Vagina (tissue), 2 donors: ENCODE data around the gene C2orf42.

Source experiments
- CTCF ChIP-seq, 3 experiments: fragments of 450-650 bp in 2 of 3; fragments of 200-600 bp in 1 of 3; sonication (generic) in 1 of 3; IDR thresholded peaks; one replicate each; pipeline ENCODE4 v1.5.1; 2017 to 2019; ENCODE audit warnings: antibody characterized with exemption in 3 of 3, mild to moderate bottlenecking in 2 of 3, moderate library complexity in 2 of 3
- POLR2A ChIP-seq, 2 donors: fragments of 450-650 bp; IDR thresholded peaks; one replicate each; pipeline ENCODE4 v1.6.1; 2017; ENCODE audit warnings: antibody characterized with exemption in 2 of 2, mild to moderate bottlenecking in 2 of 2, moderate library complexity in 2 of 2
- POLR2AphosphoS5 ChIP-seq, 2 donors: sonication (generic); formaldehyde crosslinking; IDR thresholded peaks; one replicate each; pipeline ENCODE4 v1.9.0; 2017; ENCODE audit warnings: antibody characterized with exemption in 2 of 2, mild to moderate bottlenecking in 2 of 2, low read depth in 1 of 2; ENCODE audit not compliant: insufficient read depth in 1 of 2

- TF ChIP-seq POLR2A (IDR thresholded peaks at IDR 0.05) (no peak), CTCF (IDR thresholded peaks at IDR 0.05) (no peak), POLR2AphosphoS5 (IDR thresholded peaks at IDR 0.05; ENCODE audit: insufficient read depth in 1 of 2, low read depth in 1 of 2) (no peak)
Observed at GRCh38 chr2:70144443-70145143, 46.2 kb downstream of the C2orf42 start.
